K562 (cell line): ENCODE measurements around the gene HIP1R. TPM values are rescaled to one million over a fixed set of nuclear protein-coding genes. Genes with fewer than 3 reads are reported as not detected.

Experiments used
- ATAC-seq: fragments of 200-7000 bp; cut with Tn5 transposase; 3 replicates; pipeline ENCODE4 v1.9.1; 2020; ENCODE audit warnings: moderate library complexity
- BruUV-seq: library from RNA; stranded (reverse); fragments of 400-500 nt; replicated peaks from 2 replicates; lab custom pipeline; 2021; lab: Mats Ljungman, UMichigan
- CTCF ChIA-PET: fragments of 300-600 bp; formaldehyde crosslinking; extraction: SDS; loops from one replicate; lab custom pipeline; 2021; ENCODE audit warnings: low intra/inter-chr PET ratio; lab: Yijun Ruan, JAX
- POLR2A ChIA-PET: fragments of 300-600, 350-650 bp; sonication (Branson Sonifier 250); formaldehyde crosslinking; extraction: SDS; loops from one replicate; lab custom pipeline; 2021; ENCODE audit warnings: antibody characterized with exemption, inconsistent platforms; lab: Yijun Ruan, JAX
- DNase-seq, 4 experiments: peaks; one replicate each; pipeline versions ENCODE4 v3.0.0 to v3.0.0-alpha.2; 2011 to 2018; ENCODE audit warnings: low spot score in 3 of 4, mixed read lengths in 3 of 4; ENCODE audit errors: extremely low read depth in 1 of 4
- FAIRE-seq: peaks from 2 replicates; lab custom pipeline; 2011; peaks lifted over from hg19 to GRCh38; lab: Jason Lieb, UNC
- H2AFZ ChIP-seq: 2 replicates; pipeline ENCODE4 v1.6.0; 2011; ENCODE audit warnings: low read depth, low read length, control low read depth, inconsistent platforms
- H3K27ac ChIP-seq: fragments of 200-600 bp; 3 replicates; pipeline ENCODE4 v1.8.0; 2011; ENCODE audit warnings: low read depth, mild to moderate bottlenecking, control low read depth, inconsistent platforms, low read length, moderate library complexity, mixed read lengths; ENCODE audit errors: extremely low read depth
- H3K27me3 ChIP-seq, 2 experiments: fragments of 300-600 bp in 1 of 2; 2 replicates in 1 of 2; 3 replicates in 1 of 2; pipeline versions ENCODE4 v1.6.0 to v1.8.0; 2011; ENCODE audit warnings: inconsistent platforms in 2 of 2, low read length in 2 of 2, mild to moderate bottlenecking in 1 of 2, mixed read lengths in 1 of 2, moderate library complexity in 1 of 2; ENCODE audit not compliant: control insufficient read depth in 2 of 2, insufficient read depth in 2 of 2
- H3K36me3 ChIP-seq: fragments of 300-600 bp; 3 replicates; pipeline ENCODE4 v1.8.0; 2011; ENCODE audit warnings: mild to moderate bottlenecking, low read length, inconsistent platforms; ENCODE audit not compliant: control insufficient read depth, insufficient read depth
- H3K4me1 ChIP-seq, 2 experiments: fragments of 200-600 bp in 1 of 2; replicated peaks in 1 of 2; 2 replicates in 1 of 2; 3 replicates in 1 of 2; pipeline versions ENCODE4 v1.5.1 to v1.8.0; 2011; ENCODE audit warnings: inconsistent platforms in 2 of 2, low read length in 2 of 2, mild to moderate bottlenecking in 1 of 2, mixed read lengths in 1 of 2, moderate library complexity in 1 of 2; ENCODE audit not compliant: control insufficient read depth in 2 of 2, insufficient read depth in 2 of 2
- H3K4me2 ChIP-seq: 2 replicates; pipeline ENCODE4 v1.6.1; 2011; ENCODE audit warnings: low read length, control low read depth, inconsistent platforms, mixed read lengths; ENCODE audit not compliant: insufficient read depth
- H3K4me3 ChIP-seq: fragments of 200-600 bp; sonication (generic), shearing (Covaris generic); 2 replicates; pipeline ENCODE4 v1.5.1; 2016; ENCODE audit warnings: control low read depth, inconsistent platforms
- H3K79me2 ChIP-seq: fragments of 200-600 bp; 3 replicates; pipeline ENCODE4 v1.8.0; 2011; ENCODE audit warnings: low read length, inconsistent platforms; ENCODE audit not compliant: control insufficient read depth, insufficient read depth
- H3K9ac ChIP-seq, 2 experiments: 2 replicates each; pipeline versions ENCODE4 v1.6.0 to v1.6.1; 2011; ENCODE audit warnings: low read depth in 2 of 2, low read length in 2 of 2, control low read depth in 1 of 2, inconsistent platforms in 1 of 2, mild to moderate bottlenecking in 1 of 2, mixed read lengths in 1 of 2; ENCODE audit not compliant: insufficient read depth in 1 of 2
- H3K9me1 ChIP-seq: one replicate; pipeline ENCODE4 v1.6.0; 2011; ENCODE audit warnings: inconsistent platforms, mild to moderate bottlenecking, low read length, moderate library complexity; ENCODE audit not compliant: control insufficient read depth, insufficient read depth
- H3K9me3 ChIP-seq: replicated peaks from 2 replicates; pipeline ENCODE4 v1.5.1; 2011; ENCODE audit warnings: low read depth, low read length, inconsistent platforms; ENCODE audit not compliant: control insufficient read depth, insufficient read depth
- H4K20me1 ChIP-seq: replicated peaks from 2 replicates; pipeline ENCODE4 v1.6.1; 2011; ENCODE audit warnings: low read length, inconsistent platforms, mixed read lengths; ENCODE audit not compliant: control insufficient read depth, insufficient read depth
- ATF4 ChIP-seq: fragments of 450-650 bp; formaldehyde crosslinking; IDR thresholded peaks from 2 replicates; pipeline ENCODE4 v1.4.0; 2022; ENCODE audit warnings: mild to moderate bottlenecking, moderate library complexity
- GTF2E2 ChIP-seq: fragments of 200-800 bp; sonication (Bioruptor generic); IDR thresholded peaks from 2 replicates; pipeline ENCODE4 v1.6.1; 2016; ENCODE audit warnings: missing genetic modification characterization, missing compliant biosample characterization
- HNRNPH1 ChIP-seq: fragments of 200-400 bp; formaldehyde crosslinking; optimal IDR thresholded peaks from 2 replicates; pipeline ENCODE3; 2017; ENCODE audit warnings: low read depth, mild to moderate bottlenecking, low read length, moderate library complexity
- MAFF ChIP-seq: IDR thresholded peaks from 2 replicates; pipeline ENCODE4 v1.6.1; 2012; ENCODE audit warnings: low read length, improper control_type of control experiment
- MTA3 ChIP-seq: fragments of 450-650 bp; formaldehyde crosslinking; IDR thresholded peaks from 2 replicates; pipeline ENCODE4 v1.6.1; 2017; ENCODE audit warnings: mild to moderate bottlenecking, borderline replicate concordance
- NR2F6 ChIP-seq: fragments of 450-650 bp; formaldehyde crosslinking; IDR thresholded peaks from 2 replicates; pipeline ENCODE4 v1.4.0; 2020; ENCODE audit warnings: mild to moderate bottlenecking
- POLR2A ChIP-seq: fragments of 450-650 bp; conservative IDR thresholded peaks from 2 replicates; pipeline ENCODE4 v1.6.1; 2016
- POLR3A ChIP-seq: IDR thresholded peaks from 2 replicates; pipeline ENCODE4 v1.6.1; 2011; ENCODE audit warnings: borderline replicate concordance, mild to moderate bottlenecking, moderate library complexity; ENCODE audit not compliant: insufficient read length, insufficient read depth; ENCODE audit errors: extremely low read depth
- RBM14 ChIP-seq: fragments of 200-400 bp; formaldehyde crosslinking; IDR thresholded peaks from 2 replicates; pipeline ENCODE4 v1.6.1; 2018; ENCODE audit warnings: low read depth, mild to moderate bottlenecking, low read length, moderate library complexity, borderline replicate concordance; ENCODE audit not compliant: insufficient read depth
- REST ChIP-seq, 2 experiments: fragments of 450-650 bp; formaldehyde crosslinking in 1 of 2; IDR thresholded peaks; 2 replicates each; pipeline versions ENCODE4 v1.4.0 to v1.6.1; 2014 to 2020; ENCODE audit warnings: mild to moderate bottlenecking in 2 of 2, borderline replicate concordance in 1 of 2, low read depth in 1 of 2
- TOE1 ChIP-seq, 2 experiments: fragments of 450-650 bp in 1 of 2; sonication (generic) in 1 of 2; formaldehyde crosslinking in 1 of 2; IDR thresholded peaks; 2 replicates each; pipeline versions ENCODE4 v1.7.1 to v1.8.0; 2016 to 2022; ENCODE audit warnings: borderline replicate concordance in 2 of 2, mild to moderate bottlenecking in 2 of 2, antibody characterized with exemption in 1 of 2, inconsistent platforms in 1 of 2, low read depth in 1 of 2, missing genetic modification reagents in 1 of 2, moderate library complexity in 1 of 2
- ZNF316 ChIP-seq: fragments of 450-650 bp; IDR thresholded peaks from 2 replicates; pipeline ENCODE4 v1.6.1; 2016
- ZNF586 ChIP-seq: fragments of 450-650 bp; formaldehyde crosslinking; conservative IDR thresholded peaks from 2 replicates; pipeline ENCODE4 v1.4.0; 2020; ENCODE audit warnings: mild to moderate bottlenecking, moderate library complexity
- ZNF695 ChIP-seq: fragments of 450-650 bp; formaldehyde crosslinking; IDR thresholded peaks from 2 replicates; pipeline ENCODE4 v1.4.0; 2020; ENCODE audit warnings: mild to moderate bottlenecking, moderate library complexity
- WGBS: fragments of 100-300 bp; shearing (Covaris generic); methylation state at CpG from one replicate; pipeline ENCODE4 v1.1.6; 2016; ENCODE audit warnings: low coverage, mixed read lengths; ENCODE audit not compliant: insufficient coverage; ENCODE audit errors: missing lambda C conversion rate; 5-methylcytosine and 5-hydroxymethylcytosine counted together
- in situ Hi-C: fragments of 300-500 bp; cut with MboI; formaldehyde crosslinking; loops from 4 replicates; pipeline ENCODE4 v1.15.0; 2018; ENCODE audit warnings: inconsistent platforms, mixed read lengths
- intact Hi-C: fragments of 100-400 bp; cut with micrococcal nuclease; formaldehyde crosslinking; loops from 2 replicates; pipeline ENCODE4 v1.14.2; 2022
- polyA plus RNA-seq, 8 experiments: library from polyadenylated mRNA; depleted of rRNA in 4 of 8; stranded (reverse) in 5 of 8; unstranded in 3 of 8; fragments of >200 nt; fragmentation: Nextera tagmentation in 2 of 8; fragmentation: Illumina TruSeq in 1 of 8; extraction: Ambion mirVana in 2 of 8; extraction: Trizol in 1 of 8; gene quantifications; 2 replicates each; pipeline versions ENCODE4 v1.2.1 to v1.2.3, GENCODE V29; 2011 to 2014; ENCODE audit warnings: inconsistent platforms in 1 of 8, missing spikeins in 1 of 8
- total RNA-seq, 7 experiments: library from RNA; depleted of rRNA in 6 of 7; stranded (reverse); fragments of >200 nt in 6 of 7; fragmentation: Illumina TruSeq in 2 of 7; extraction: Trizol in 2 of 7; gene quantifications; 2 replicates each; pipeline versions ENCODE4 v1.2.1 to v1.2.3, GENCODE V29; 2011 to 2021; ENCODE audit warnings: low replicate concordance in 1 of 7

HIP1R gene
- total and polyA plus RNA-seq, 9 of the 15 experiments (the other 6 are each of a cell fraction or from before 2014, with no cell fraction given): 0.15 to 31.0 (median 14.2) TPM

- Histone ChIP-seq H3K4me2 (no peak overlapping the region), H3K36me3 (no peaks in the 10 kb centered on the region), H3K4me1 (no peaks in the 10 kb centered on the region; a peak in 1 of 5 replicates), H3K9me3 (no peaks in the 10 kb centered on the region), H2AFZ (no peak overlapping the region), H3K9me1 (no peaks in the 10 kb centered on the region), H3K27me3 (no peaks in the 10 kb centered on the region), H3K27ac (no peak overlapping the region), H4K20me1 (no peaks in the 10 kb centered on the region), H3K4me3 (no peak overlapping the region), H3K79me2 (no peaks in the 10 kb centered on the region), H3K9ac (no peak overlapping the region)
- DNase-seq (no peak), FAIRE-seq (no peak), ATAC-seq (no peak)
- BruUV-seq: no TSS peak
- POLR2A ChIA-PET: interaction anchor here (0.7 to 0.8 kb wide), 3 partner anchors 11 to 1049 kb away, joined by 3 read pairs; no protein-coding TSS in a partner anchor
- intact Hi-C loops (no loop called here), in situ Hi-C loops (no loop called here)
- WGBS: 74% methylated on average over 9 of the region's 10 CpGs
- CTCF ChIA-PET: interaction anchor here (0.6 kb wide), 1 partner anchor 17 kb away, joined by 4 read pairs; no protein-coding TSS in a partner anchor
- TF ChIP-seq MTA3 (no peak), POLR2A (no peak), REST (IDR thresholded peaks at IDR 0.05; ENCODE audit: borderline replicate concordance) (no peak), REST (CRISPR knock-in tag; IDR thresholded peaks at IDR 0.05; ENCODE audit: low read depth) (no peak), ZNF586 (CRISPR knock-in tag) (no peak), MAFF (no peak), POLR3A (no peak), HNRNPH1 (no peak), NR2F6 (CRISPR knock-in tag) (no peak), RBM14 (no peak), ZNF695 (CRISPR knock-in tag) (no peak), GTF2E2 (tag) (no peak), ATF4 (CRISPR knock-in tag) (no peak), TOE1 (IDR thresholded peaks at IDR 0.05; ENCODE audit: borderline replicate concordance) (no peak), TOE1 (CRISPR knock-in tag; IDR thresholded peaks at IDR 0.05; ENCODE audit: borderline replicate concordance, low read depth) (no peak), ZNF316 (no peak)
Observed at GRCh38 chr12:122813310-122813713, 21.9 kb upstream of the HIP1R start.
